ENCODE data around the gene CALR. TPM values are rescaled to one million over a fixed set of nuclear protein-coding genes. Genes with fewer than 3 reads are reported as not detected.
"Not testable (repeated sequence)": the region's sequence is repeated elsewhere in the genome, so short reads cannot be mapped to it uniquely, and the experiment has no call there.

The CALR gene
- total RNA-seq, 1 donor from 2014 or later = 958 TPM

DNA sequence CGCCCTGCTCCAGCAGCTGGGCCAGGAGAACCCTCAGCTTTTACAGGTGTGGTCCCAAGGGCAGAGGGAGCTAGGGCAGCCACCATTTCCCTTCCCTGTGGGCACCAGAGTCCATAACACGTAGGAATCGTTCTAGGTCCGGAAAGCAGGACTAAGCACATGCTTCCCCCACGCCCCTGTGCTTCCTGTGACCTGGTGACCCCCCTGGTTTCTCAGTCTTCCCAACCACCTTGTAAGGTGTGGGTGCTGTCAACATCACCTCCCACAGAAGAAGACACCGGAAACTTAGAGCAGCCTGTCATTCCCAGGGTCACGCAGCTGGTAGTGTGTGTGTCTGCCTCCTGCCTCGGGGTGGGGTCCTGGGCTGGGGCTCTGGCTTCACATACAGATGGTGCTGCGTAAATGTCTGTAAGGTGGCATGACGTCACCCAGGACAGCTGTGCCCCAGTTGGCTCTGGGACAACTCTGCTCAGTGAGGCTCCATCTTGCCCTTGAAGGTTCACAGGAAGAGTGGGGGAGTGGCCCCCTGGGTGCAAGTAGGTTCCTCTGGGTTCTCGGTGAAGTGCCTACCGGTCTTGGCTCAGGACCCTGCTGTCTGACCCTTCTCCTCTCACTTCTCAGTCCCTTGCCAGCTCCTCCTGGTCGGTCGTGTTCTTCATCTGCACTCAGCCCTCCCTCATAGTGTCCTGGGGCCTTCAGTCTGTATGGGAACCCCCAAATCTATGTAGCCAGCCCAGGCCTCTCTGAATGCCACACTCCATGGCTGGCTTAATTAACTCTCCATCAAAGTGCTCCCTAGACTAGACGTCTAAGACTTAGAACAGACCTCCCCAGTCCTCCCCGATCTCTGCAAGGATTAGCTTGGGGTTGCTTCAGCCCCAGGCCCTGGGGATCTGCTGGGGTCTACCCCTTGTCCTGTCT, 11.2 kb downstream of the CALR start:
- no peak for DNase-seq (ENCODE audit: low read depth)
- Histone ChIP-seq H3K4me3 (ENCODE audit: low read depth, low read length) (no peak overlapping the region), H3K36me3 (ENCODE audit: control insufficient read depth, insufficient read depth, low read length) (peaks cover 3% of the 10 kb centered on the region), H3K27me3 (ENCODE audit: control insufficient read depth, insufficient read depth, low read length) (no peaks in the 10 kb centered on the region)
- TF ChIP-seq, protein P1, sequence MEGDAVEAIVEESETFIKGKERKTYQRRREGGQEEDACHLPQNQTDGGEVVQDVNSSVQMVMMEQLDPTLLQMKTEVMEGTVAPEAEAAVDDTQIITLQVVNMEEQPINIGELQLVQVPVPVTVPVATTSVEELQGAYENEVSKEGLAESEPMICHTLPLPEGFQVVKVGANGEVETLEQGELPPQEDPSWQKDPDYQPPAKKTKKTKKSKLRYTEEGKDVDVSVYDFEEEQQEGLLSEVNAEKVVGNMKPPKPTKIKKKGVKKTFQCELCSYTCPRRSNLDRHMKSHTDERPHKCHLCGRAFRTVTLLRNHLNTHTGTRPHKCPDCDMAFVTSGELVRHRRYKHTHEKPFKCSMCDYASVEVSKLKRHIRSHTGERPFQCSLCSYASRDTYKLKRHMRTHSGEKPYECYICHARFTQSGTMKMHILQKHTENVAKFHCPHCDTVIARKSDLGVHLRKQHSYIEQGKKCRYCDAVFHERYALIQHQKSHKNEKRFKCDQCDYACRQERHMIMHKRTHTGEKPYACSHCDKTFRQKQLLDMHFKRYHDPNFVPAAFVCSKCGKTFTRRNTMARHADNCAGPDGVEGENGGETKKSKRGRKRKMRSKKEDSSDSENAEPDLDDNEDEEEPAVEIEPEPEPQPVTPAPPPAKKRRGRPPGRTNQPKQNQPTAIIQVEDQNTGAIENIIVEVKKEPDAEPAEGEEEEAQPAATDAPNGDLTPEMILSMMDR (IDR thresholded peaks at IDR 0.05; ENCODE audit: insufficient read depth, low read length, poor library complexity, severe bottlenecking) = no peak

- DNase-seq (ENCODE audit: low read depth); H3K27me3 ChIP-seq (ENCODE audit: control insufficient read depth, insufficient read depth, low read length); H3K36me3 ChIP-seq (ENCODE audit: control insufficient read depth, insufficient read depth, low read length); H3K4me3 ChIP-seq (ENCODE audit: low read depth, low read length): not testable (repeated sequence)
Measured at GRCh38 chr19:12952050-12952449, 13.6 kb downstream of the CALR start.

- Histone ChIP-seq H3K36me3 (ENCODE audit: control insufficient read depth, insufficient read depth, low read length) (peaks cover 4% of the 10 kb centered on the region), H3K27me3 (ENCODE audit: control insufficient read depth, insufficient read depth, low read length) (no peaks in the 10 kb centered on the region), H3K4me3 (ENCODE audit: low read depth, low read length) (no peak overlapping the region)
- no peak for DNase-seq (ENCODE audit: low read depth)
- TF ChIP-seq, protein P1 (IDR thresholded peaks at IDR 0.05; ENCODE audit: insufficient read depth, low read length, poor library complexity, severe bottlenecking) = no peak
Measured at GRCh38 chr19:12952488-12953137, 14.2 kb downstream of the CALR start.

- DNase-seq (ENCODE audit: low read depth) = no peak
- H3K4me3 ChIP-seq (ENCODE audit: low read depth, low read length) = no peak overlapping the region
- TF ChIP-seq, protein P1 (IDR thresholded peaks at IDR 0.05; ENCODE audit: insufficient read depth, low read length, poor library complexity, severe bottlenecking) = no peak
- peaks cover 4% of the 10 kb centered on the region for H3K36me3 ChIP-seq (ENCODE audit: control insufficient read depth, insufficient read depth, low read length)
- H3K27me3 ChIP-seq (ENCODE audit: control insufficient read depth, insufficient read depth, low read length) = no peaks in the 10 kb centered on the region
Measured at GRCh38 chr19:12953138-12953798, 14.9 kb downstream of the CALR start.

- TF ChIP-seq, protein P1 (IDR thresholded peaks at IDR 0.05; ENCODE audit: insufficient read depth, low read length, poor library complexity, severe bottlenecking) = no peak
- Histone ChIP-seq H3K4me3 (ENCODE audit: low read depth, low read length) (no peak overlapping the region), H3K27me3 (ENCODE audit: control insufficient read depth, insufficient read depth, low read length) (no peaks in the 10 kb centered on the region), H3K36me3 (ENCODE audit: control insufficient read depth, insufficient read depth, low read length) (peaks cover 2% of the 10 kb centered on the region)
- DNase-seq (ENCODE audit: low read depth) = no peak
Measured at GRCh38 chr19:12953799-12954611, 15.6 kb downstream of the CALR start.
